ENCODE measurements around the gene OR2T10. TPM values are rescaled to one million over a fixed set of nuclear protein-coding genes. Genes with fewer than 3 reads are reported as not detected.
"Not testable (repeated sequence)": the region's sequence is repeated elsewhere in the genome, so short reads cannot be mapped to it uniquely, and the experiment has no call there.

OR2T10 gene
- total and polyA plus RNA-seq, 10 of the 15 experiments (the other 5 are each of a cell fraction or from before 2014, with no cell fraction given) = not detected

- CTCF ChIA-PET; intact Hi-C loops (cut with micrococcal nuclease; ENCODE audit: unreplicated experiment): not testable (repeated sequence)
- WGBS (ENCODE audit: insufficient coverage, insufficient replicate concordance, low lambda C conversion rate, missing lambda C conversion rate) = no CpG with 5 or more reads among the region's 1 CpG
These were observed 25.5 kb downstream of the OR2T10 start for GRCh38 chr1:248572049-248572448.

DNA sequence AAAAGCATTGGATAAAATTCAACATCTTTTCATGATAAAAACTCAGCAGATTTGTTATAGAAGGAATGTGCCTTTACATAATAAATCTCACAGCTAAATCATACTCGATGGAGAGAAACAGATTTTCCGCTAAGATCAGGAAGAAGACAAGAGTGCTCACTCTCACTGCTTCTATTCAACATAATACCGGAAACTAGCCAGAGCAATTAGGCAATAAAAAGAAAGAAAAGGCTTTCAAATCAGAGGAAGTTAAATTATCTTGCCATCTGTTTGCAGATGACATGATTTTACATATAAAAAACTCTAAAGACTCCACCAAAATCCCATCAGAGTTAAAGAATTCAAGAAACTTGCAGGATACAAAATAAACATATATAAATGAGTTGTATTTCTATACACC, 26.7 kb downstream of the OR2T10 start:
- ATAC-seq; H3K4me2 ChIP-seq (ENCODE audit: control insufficient read depth, insufficient read depth); H4K20me1 ChIP-seq (ENCODE audit: control insufficient read depth, insufficient read depth); H3K9ac ChIP-seq (ENCODE audit: control insufficient read depth, insufficient read depth, low read length); H3K4me3 ChIP-seq; DNase-seq (ENCODE audit: low read depth, low spot score); FAIRE-seq; CTCF ChIA-PET; H3K36me3 ChIP-seq (ENCODE audit: control insufficient read depth in 2 of 2, insufficient read depth in 2 of 2, low read length in 1 of 2); H3K4me1 ChIP-seq (ENCODE audit: control insufficient read depth, insufficient read depth, low read length); RAD21 ChIA-PET (ENCODE audit: unreplicated experiment); SMC1A ChIA-PET (ENCODE audit: uncharacterized antibody, unreplicated experiment); BruUV-seq (replicated peaks); H3K27ac ChIP-seq (ENCODE audit: control insufficient read depth, insufficient read depth); H2AFZ ChIP-seq (ENCODE audit: control insufficient read depth, low read depth, low read length); H3K79me2 ChIP-seq (ENCODE audit: control insufficient read depth, insufficient read depth, low read length); H3K9me3 ChIP-seq (replicated peaks; ENCODE audit: control insufficient read depth, insufficient read depth, low read length); intact Hi-C loops (cut with micrococcal nuclease; ENCODE audit: unreplicated experiment); POLR2A ChIA-PET; in situ Hi-C loops (cut with MboI); H3K27me3 ChIP-seq (replicated peaks in 1 of 2; ENCODE audit: control insufficient read depth in 2 of 2, insufficient read depth in 2 of 2, low read length in 1 of 2): not testable (repeated sequence)
- no CpG with 5 or more reads among the region's 3 CpGs for WGBS (ENCODE audit: insufficient coverage, insufficient replicate concordance, low lambda C conversion rate, missing lambda C conversion rate)

More at GRCh38 chr1:248572049-248572448, 25.5 kb downstream of the OR2T10 start:
- POLR2A ChIA-PET; in situ Hi-C loops (cut with MboI); FAIRE-seq; DNase-seq (ENCODE audit: low read depth, low spot score); SMC1A ChIA-PET (ENCODE audit: uncharacterized antibody, unreplicated experiment); H3K4me3 ChIP-seq; RAD21 ChIA-PET (ENCODE audit: unreplicated experiment); BruUV-seq (replicated peaks); H3K9ac ChIP-seq (ENCODE audit: control insufficient read depth, insufficient read depth, low read length); H4K20me1 ChIP-seq (ENCODE audit: control insufficient read depth, insufficient read depth); H3K4me1 ChIP-seq (ENCODE audit: control insufficient read depth, insufficient read depth, low read length); H3K4me2 ChIP-seq (ENCODE audit: control insufficient read depth, insufficient read depth); H3K36me3 ChIP-seq (ENCODE audit: control insufficient read depth in 2 of 2, insufficient read depth in 2 of 2, low read length in 1 of 2); H3K79me2 ChIP-seq (ENCODE audit: control insufficient read depth, insufficient read depth, low read length); H3K27me3 ChIP-seq (replicated peaks in 1 of 2; ENCODE audit: control insufficient read depth in 2 of 2, insufficient read depth in 2 of 2, low read length in 1 of 2); H3K27ac ChIP-seq (ENCODE audit: control insufficient read depth, insufficient read depth); H2AFZ ChIP-seq (ENCODE audit: control insufficient read depth, low read depth, low read length); H3K9me3 ChIP-seq (replicated peaks; ENCODE audit: control insufficient read depth, insufficient read depth, low read length): not testable (repeated sequence)
- peak; percentile 85 for ATAC-seq

GRCh38 chr1:248569049-248569448, 28.5 kb downstream of the OR2T10 start:
- H3K27ac ChIP-seq (ENCODE audit: control insufficient read depth, insufficient read depth); H3K4me1 ChIP-seq (ENCODE audit: control insufficient read depth, insufficient read depth, low read length); ATAC-seq; RAD21 ChIA-PET (ENCODE audit: unreplicated experiment); H3K9ac ChIP-seq (ENCODE audit: control insufficient read depth, insufficient read depth, low read length); DNase-seq (ENCODE audit: low read depth, low spot score); H3K27me3 ChIP-seq (replicated peaks in 1 of 2; ENCODE audit: control insufficient read depth in 2 of 2, insufficient read depth in 2 of 2, low read length in 1 of 2); BruUV-seq (replicated peaks); H2AFZ ChIP-seq (ENCODE audit: control insufficient read depth, low read depth, low read length); H3K36me3 ChIP-seq (ENCODE audit: control insufficient read depth in 2 of 2, insufficient read depth in 2 of 2, low read length in 1 of 2); H3K9me3 ChIP-seq (replicated peaks; ENCODE audit: control insufficient read depth, insufficient read depth, low read length); H3K79me2 ChIP-seq (ENCODE audit: control insufficient read depth, insufficient read depth, low read length); intact Hi-C loops (cut with micrococcal nuclease; ENCODE audit: unreplicated experiment); in situ Hi-C loops (cut with MboI); H4K20me1 ChIP-seq (ENCODE audit: control insufficient read depth, insufficient read depth); FAIRE-seq; POLR2A ChIA-PET; H3K4me3 ChIP-seq; SMC1A ChIA-PET (ENCODE audit: uncharacterized antibody, unreplicated experiment); CTCF ChIA-PET; H3K4me2 ChIP-seq (ENCODE audit: control insufficient read depth, insufficient read depth): not testable (repeated sequence)
- no CpG with 5 or more reads among the region's 2 CpGs for WGBS (ENCODE audit: insufficient coverage, insufficient replicate concordance, low lambda C conversion rate, missing lambda C conversion rate)

- H4K20me1 ChIP-seq (ENCODE audit: control insufficient read depth, insufficient read depth); H3K4me3 ChIP-seq; H3K79me2 ChIP-seq (ENCODE audit: control insufficient read depth, insufficient read depth, low read length); intact Hi-C loops (cut with micrococcal nuclease; ENCODE audit: unreplicated experiment); H3K27ac ChIP-seq (ENCODE audit: control insufficient read depth, insufficient read depth); SMC1A ChIA-PET (ENCODE audit: uncharacterized antibody, unreplicated experiment); H3K36me3 ChIP-seq (ENCODE audit: control insufficient read depth in 2 of 2, insufficient read depth in 2 of 2, low read length in 1 of 2); CTCF ChIA-PET; POLR2A ChIA-PET; H3K4me1 ChIP-seq (ENCODE audit: control insufficient read depth, insufficient read depth, low read length); in situ Hi-C loops (cut with MboI); H3K9me3 ChIP-seq (replicated peaks; ENCODE audit: control insufficient read depth, insufficient read depth, low read length); FAIRE-seq; H3K27me3 ChIP-seq (replicated peaks in 1 of 2; ENCODE audit: control insufficient read depth in 2 of 2, insufficient read depth in 2 of 2, low read length in 1 of 2); H3K9ac ChIP-seq (ENCODE audit: control insufficient read depth, insufficient read depth, low read length); RAD21 ChIA-PET (ENCODE audit: unreplicated experiment); H2AFZ ChIP-seq (ENCODE audit: control insufficient read depth, low read depth, low read length); H3K4me2 ChIP-seq (ENCODE audit: control insufficient read depth, insufficient read depth); BruUV-seq (replicated peaks): not testable (repeated sequence)
- WGBS (ENCODE audit: insufficient coverage, insufficient replicate concordance, low lambda C conversion rate, missing lambda C conversion rate) = no CpG with 5 or more reads among the region's 11 CpGs
- ATAC-seq (peak; percentile 79), DNase-seq (ENCODE audit: low read depth, low spot score) (peak; percentile 1)
These were observed 31.7 kb downstream of the OR2T10 start for GRCh38 chr1:248565530-248566373.
